Osteocyte (in vitro differentiated cells): ENCODE data around the gene PAX7. TPM values are rescaled to one million over a fixed set of nuclear protein-coding genes. Genes with fewer than 3 reads are reported as not detected.

Experiments
- DNase-seq: peaks from one replicate; pipeline ENCODE4 v3.0.0; 2021; ENCODE audit warnings: mixed read lengths; ENCODE audit not compliant: unreplicated experiment; ENCODE audit errors: extremely low spot score
- H3K27ac Mint-ChIP-seq: one replicate; pipeline ENCODE4 v1.8.0; 2021; ENCODE audit warnings: mild to moderate bottlenecking, mixed read lengths; ENCODE audit not compliant: unreplicated experiment
- H3K27me3 Mint-ChIP-seq: one replicate; pipeline ENCODE4 v1.8.0; 2021; ENCODE audit warnings: mixed read lengths; ENCODE audit not compliant: unreplicated experiment
- H3K36me3 Mint-ChIP-seq: one replicate; pipeline ENCODE4 v1.8.0; 2021; ENCODE audit warnings: mixed read lengths; ENCODE audit not compliant: unreplicated experiment
- H3K4me1 Mint-ChIP-seq: one replicate; pipeline ENCODE4 v1.8.0; 2021; ENCODE audit warnings: mixed read lengths; ENCODE audit not compliant: unreplicated experiment
- H3K4me3 Mint-ChIP-seq: one replicate; pipeline ENCODE4 v1.8.0; 2021; ENCODE audit warnings: mild to moderate bottlenecking, moderate library complexity, mixed read lengths; ENCODE audit not compliant: unreplicated experiment
- H3K9me3 Mint-ChIP-seq: one replicate; pipeline ENCODE4 v1.8.0; 2021; ENCODE audit warnings: mixed read lengths; ENCODE audit not compliant: unreplicated experiment
- total RNA-seq: library from RNA; stranded (reverse); gene quantifications from 2 replicates; pipeline ENCODE4 v1.2.1, GENCODE V29; 2021
- TF ChIP-seq, protein P1 (sequence below): fragments of 200-600 bp; sonication (generic); IDR thresholded peaks from 2 replicates; pipeline ENCODE4 v1.5.0; 2021; ENCODE audit warnings: antibody characterized with exemption, mild to moderate bottlenecking, moderate library complexity

The PAX7 gene
- total RNA-seq, 1 donor from 2014 or later: not detected

DNA sequence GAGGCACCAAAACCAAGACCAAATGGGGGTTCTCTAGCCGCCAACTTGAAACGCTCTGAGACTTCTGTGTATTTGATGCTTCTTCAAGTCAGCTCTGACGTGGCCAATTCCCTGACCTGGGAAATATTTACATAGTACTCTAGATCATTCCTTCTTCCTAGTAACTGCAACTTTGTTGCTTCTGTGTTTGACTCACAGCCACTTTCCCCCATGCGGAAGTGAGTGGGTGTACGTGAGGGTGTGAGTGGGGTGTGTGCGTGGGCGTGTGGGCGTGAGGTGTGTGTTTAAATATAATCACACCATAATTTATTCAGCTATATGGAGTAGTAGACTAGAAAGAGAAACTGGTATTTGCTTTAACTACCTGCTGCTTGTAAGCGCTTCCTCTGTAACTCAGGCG, 117.8 kb downstream of the PAX7 start:
- no peak overlapping the region for H3K27ac Mint-ChIP-seq
- H3K36me3 Mint-ChIP-seq: no peaks in the 10 kb centered on the region
- peaks cover 10% of the 10 kb centered on the region for H3K9me3 Mint-ChIP-seq
- no peaks in the 10 kb centered on the region for H3K4me1 Mint-ChIP-seq
- H3K27me3 Mint-ChIP-seq: no peaks in the 10 kb centered on the region
- TF ChIP-seq, protein P1, sequence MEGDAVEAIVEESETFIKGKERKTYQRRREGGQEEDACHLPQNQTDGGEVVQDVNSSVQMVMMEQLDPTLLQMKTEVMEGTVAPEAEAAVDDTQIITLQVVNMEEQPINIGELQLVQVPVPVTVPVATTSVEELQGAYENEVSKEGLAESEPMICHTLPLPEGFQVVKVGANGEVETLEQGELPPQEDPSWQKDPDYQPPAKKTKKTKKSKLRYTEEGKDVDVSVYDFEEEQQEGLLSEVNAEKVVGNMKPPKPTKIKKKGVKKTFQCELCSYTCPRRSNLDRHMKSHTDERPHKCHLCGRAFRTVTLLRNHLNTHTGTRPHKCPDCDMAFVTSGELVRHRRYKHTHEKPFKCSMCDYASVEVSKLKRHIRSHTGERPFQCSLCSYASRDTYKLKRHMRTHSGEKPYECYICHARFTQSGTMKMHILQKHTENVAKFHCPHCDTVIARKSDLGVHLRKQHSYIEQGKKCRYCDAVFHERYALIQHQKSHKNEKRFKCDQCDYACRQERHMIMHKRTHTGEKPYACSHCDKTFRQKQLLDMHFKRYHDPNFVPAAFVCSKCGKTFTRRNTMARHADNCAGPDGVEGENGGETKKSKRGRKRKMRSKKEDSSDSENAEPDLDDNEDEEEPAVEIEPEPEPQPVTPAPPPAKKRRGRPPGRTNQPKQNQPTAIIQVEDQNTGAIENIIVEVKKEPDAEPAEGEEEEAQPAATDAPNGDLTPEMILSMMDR: no peak
- no peak overlapping the region for H3K4me3 Mint-ChIP-seq
- no peak for DNase-seq

DNA sequence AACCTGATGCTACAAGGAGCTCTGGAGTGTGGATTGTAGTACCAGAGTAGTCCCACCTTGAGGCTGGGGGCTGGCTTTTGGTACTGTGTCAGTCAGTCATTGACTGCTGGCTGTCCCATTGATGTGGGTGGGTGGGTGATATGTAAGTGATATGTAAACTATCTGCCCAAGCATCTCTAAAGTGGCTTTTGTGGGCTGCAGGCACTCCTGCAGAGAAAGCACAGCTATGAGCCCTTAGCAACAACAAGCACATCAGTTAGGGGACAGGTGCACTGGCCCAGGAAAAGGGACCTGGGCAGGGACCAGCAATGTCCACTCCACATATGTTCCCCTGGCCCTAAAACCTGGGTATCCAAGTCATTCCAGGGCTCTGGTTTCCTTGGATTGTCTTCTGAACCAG, 118.9 kb downstream of the PAX7 start:
- no peaks in the 10 kb centered on the region for H3K27me3 Mint-ChIP-seq
- H3K27ac Mint-ChIP-seq: no peak overlapping the region
- H3K4me1 Mint-ChIP-seq: no peaks in the 10 kb centered on the region
- peaks cover 16% of the 10 kb centered on the region for H3K9me3 Mint-ChIP-seq
- H3K4me3 Mint-ChIP-seq: no peak overlapping the region
- DNase-seq: no peak
- no peaks in the 10 kb centered on the region for H3K36me3 Mint-ChIP-seq
- TF ChIP-seq, protein P1: no peak

DNA sequence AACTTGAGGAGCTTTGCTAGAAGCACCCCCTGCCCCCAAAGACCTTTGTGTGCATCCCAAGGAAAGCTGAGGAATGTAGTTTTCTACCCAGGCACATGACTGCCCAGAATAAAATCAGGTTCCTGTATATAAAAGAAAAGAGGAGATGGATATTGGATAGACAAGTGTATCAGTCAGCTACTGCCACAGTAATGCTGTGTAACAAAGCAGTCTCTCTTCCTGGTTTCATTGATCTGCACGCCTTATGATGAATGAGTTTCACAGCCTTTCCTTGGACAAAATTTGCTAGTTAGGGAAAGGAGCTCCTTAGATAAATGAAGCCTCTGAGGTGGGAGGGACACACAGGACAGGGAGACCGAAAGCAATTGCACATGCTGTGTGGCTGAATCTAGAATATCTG, 120.0 kb downstream of the PAX7 start:
- no peak for DNase-seq
- H3K9me3 Mint-ChIP-seq: peaks cover 22% of the 10 kb centered on the region
- H3K36me3 Mint-ChIP-seq: no peaks in the 10 kb centered on the region
- no peaks in the 10 kb centered on the region for H3K4me1 Mint-ChIP-seq
- TF ChIP-seq, protein P1: no peak
- no peaks in the 10 kb centered on the region for H3K27me3 Mint-ChIP-seq
- H3K27ac Mint-ChIP-seq: no peak overlapping the region
- no peak overlapping the region for H3K4me3 Mint-ChIP-seq

DNA sequence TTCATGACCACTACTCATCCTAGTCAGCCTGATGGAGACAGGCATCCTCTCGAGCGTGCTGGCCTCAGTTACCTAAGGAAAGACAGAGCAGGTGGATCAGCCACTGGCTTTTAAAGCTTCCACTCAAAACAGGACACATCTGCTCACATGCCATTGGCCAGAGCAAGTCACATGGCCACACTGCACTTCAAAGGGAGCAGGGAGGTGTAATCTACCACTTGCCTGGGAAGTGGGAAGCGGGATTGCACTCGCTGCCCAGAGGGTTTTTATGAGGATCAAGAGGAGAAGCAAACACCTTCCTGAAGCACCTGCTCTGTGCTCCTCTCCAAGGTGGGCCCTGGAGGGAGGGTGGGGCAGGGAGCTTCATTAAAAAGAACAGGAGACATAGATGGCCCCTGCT, 120.8 kb downstream of the PAX7 start:
- TF ChIP-seq, protein P1: no peak
- Mint-ChIP-seq H3K27ac (no peak overlapping the region), H3K36me3 (no peaks in the 10 kb centered on the region), H3K27me3 (no peaks in the 10 kb centered on the region), H3K9me3 (peaks cover 25% of the 10 kb centered on the region), H3K4me1 (no peaks in the 10 kb centered on the region), H3K4me3 (no peak overlapping the region)
- DNase-seq: no peak

DNA sequence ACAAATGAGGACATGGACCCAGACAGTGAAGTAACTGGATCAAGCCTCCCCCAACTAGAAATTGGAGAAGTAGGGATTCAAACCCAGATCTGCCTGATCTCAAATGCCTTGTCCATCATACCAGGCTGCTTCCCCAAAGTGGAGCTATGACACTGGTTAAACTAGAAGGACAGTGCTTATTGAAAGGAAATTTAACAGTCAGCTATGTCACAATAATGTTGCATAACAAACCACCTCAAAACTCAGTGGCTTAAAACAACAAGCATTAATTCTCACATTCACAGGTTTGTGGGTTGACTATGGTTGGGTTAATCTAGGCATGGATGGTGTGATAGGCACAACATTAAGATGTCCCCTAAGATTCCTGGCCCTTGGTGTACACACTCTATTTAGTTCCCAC, 121.8 kb downstream of the PAX7 start:
- H3K27me3 Mint-ChIP-seq: no peaks in the 10 kb centered on the region
- H3K36me3 Mint-ChIP-seq: no peaks in the 10 kb centered on the region
- TF ChIP-seq, protein P1: no peak
- no peak overlapping the region for H3K4me3 Mint-ChIP-seq
- H3K27ac Mint-ChIP-seq: no peak overlapping the region
- peaks cover 24% of the 10 kb centered on the region for H3K9me3 Mint-ChIP-seq
- DNase-seq: no peak
- H3K4me1 Mint-ChIP-seq: no peaks in the 10 kb centered on the region
